LNCaP clone FGC (cell line): ENCODE measurements around the gene ENDOG.
"Not testable (repeated sequence)": the region's sequence is repeated elsewhere in the genome, so short reads cannot be mapped to it uniquely, and the experiment has no call there.

Source experiments
- DNase-seq: peaks from one replicate; pipeline ENCODE4 v3.0.0-alpha.2; 2011; ENCODE audit warnings: low read depth
- H3K4me3 ChIP-seq: 2 replicates; pipeline ENCODE4 v1.5.1; 2011; ENCODE audit warnings: mild to moderate bottlenecking, low read depth, low read length, control low read depth
- CTCF ChIP-seq: IDR thresholded peaks from 2 replicates; pipeline ENCODE4 v1.5.1; 2012; ENCODE audit warnings: mild to moderate bottlenecking; ENCODE audit not compliant: control insufficient read depth, insufficient read depth; ENCODE audit errors: extremely low read depth

Gene ENDOG

GRCh38 chr9:128774804-128775203 is 43.5 kb upstream of the ENDOG start:
- no peak for DNase-seq
- TF ChIP-seq CTCF, result no peak
- no peak overlapping the region for H3K4me3 ChIP-seq

GRCh38 chr9:128780093-128780492 is 38.2 kb upstream of the ENDOG start:
- H3K4me3 ChIP-seq, DNase-seq: not testable (repeated sequence)

GRCh38 chr9:128781187-128782070 is 36.9 kb upstream of the ENDOG start:
- H3K4me3 ChIP-seq, result no peak overlapping the region
- no peak for DNase-seq
- no peak for TF ChIP-seq CTCF

GRCh38 chr9:128782669-128783068 is 35.6 kb upstream of the ENDOG start:
- DNase-seq, result no peak
- no peak for TF ChIP-seq CTCF

GRCh38 chr9:128785427-128785826 is 32.9 kb upstream of the ENDOG start:
- H3K4me3 ChIP-seq, result no peak overlapping the region
- TF ChIP-seq CTCF, result no peak
- no peak for DNase-seq

More at GRCh38 chr9:128782669-128783068, 35.6 kb upstream of the ENDOG start:
- H3K4me3 ChIP-seq, result no peak overlapping the region

- DNase-seq, result peak; percentile 18
- H3K4me3 ChIP-seq, result peak within 1 kb of the TSS; percentile 96
- no peak for TF ChIP-seq CTCF
These were observed 31.4 kb upstream of the ENDOG start, which contains the start of gene TBC1D13 for GRCh38 chr9:128786681-128787601. Gene TBC1D13, plus strand, starts transcription at chr9:128787253. Its CDS starts 101 bp downstream, at chr9:128787354.

GRCh38 chr9:128787659-128788058 is 30.6 kb upstream of the ENDOG start:
- no peak for DNase-seq
- no peak for TF ChIP-seq CTCF
- peak overlapping the region; percentile 96 for H3K4me3 ChIP-seq
